K562 (cell line): Measurements from ENCODE around the gene LTA4H. TPM values are rescaled to one million over a fixed set of nuclear protein-coding genes. Genes with fewer than 3 reads are reported as not detected.
A peak's percentile ranks its signal among the peaks of the same experiment; 100 is the strongest.

ENCODE experiments used
- ASH1L ChIP-seq: fragments of 450-650 bp; IDR thresholded peaks from 2 replicates; pipeline ENCODE4 v1.6.1; 2018; ENCODE audit warnings: borderline replicate concordance, mild to moderate bottlenecking, low read depth; ENCODE audit not compliant: partially characterized antibody
- ATF7 ChIP-seq: fragments of 450-650 bp; IDR thresholded peaks from 2 replicates; pipeline ENCODE4 v1.7.1; 2014; ENCODE audit warnings: mild to moderate bottlenecking, moderate library complexity
- CBX1 ChIP-seq: sonication (generic); IDR thresholded peaks from 2 replicates; pipeline ENCODE4 v1.6.1; 2016; ENCODE audit warnings: antibody characterized with exemption, low read depth, mild to moderate bottlenecking
- CTCF ChIP-seq, 3 experiments: IDR thresholded peaks in 2 of 3; conservative IDR thresholded peaks in 1 of 3; 2 replicates each; pipeline ENCODE4 v1.5.1; 2011 to 2012; ENCODE audit warnings: low read length in 3 of 3, mild to moderate bottlenecking in 3 of 3, control low read depth in 2 of 3, improper control_type of control experiment in 1 of 3, inconsistent platforms in 1 of 3, low read depth in 1 of 3, mixed read lengths in 1 of 3, moderate library complexity in 1 of 3; ENCODE audit not compliant: insufficient read depth in 2 of 3
- CUX1 ChIP-seq: fragments of 200-800 bp; sonication (Bioruptor generic); IDR thresholded peaks from 2 replicates; pipeline ENCODE4 v1.6.1; 2016; ENCODE audit warnings: missing genetic modification characterization, missing compliant biosample characterization
- FOXO4 ChIP-seq: fragments of 450-650 bp; formaldehyde crosslinking; IDR thresholded peaks from 2 replicates; pipeline ENCODE4 v1.4.0; 2020; ENCODE audit warnings: mild to moderate bottlenecking, moderate library complexity
- HDAC6 ChIP-seq: IDR thresholded peaks from 2 replicates; pipeline ENCODE4 v1.6.1; 2012; ENCODE audit warnings: low read depth, mild to moderate bottlenecking, control low read depth, inconsistent platforms, low read length, moderate library complexity
- KDM4B ChIP-seq, 2 experiments: fragments of 450-650 bp in 1 of 2; sonication (generic) in 1 of 2; IDR thresholded peaks; 2 replicates each; pipeline ENCODE4 v1.6.1; 2016 to 2017; ENCODE audit warnings: borderline replicate concordance in 2 of 2, antibody characterized with exemption in 1 of 2, low read depth in 1 of 2, mild to moderate bottlenecking in 1 of 2
- MCM3 ChIP-seq: fragments of 450-650 bp; IDR thresholded peaks from 2 replicates; pipeline ENCODE4 v1.6.1; 2016
- MEF2A ChIP-seq: IDR thresholded peaks from 2 replicates; pipeline ENCODE4 v1.6.1; 2011; ENCODE audit warnings: low read depth, mild to moderate bottlenecking, low read length, moderate library complexity; ENCODE audit not compliant: control insufficient read depth
- RFX7 ChIP-seq: fragments of 250-450 bp; sonication (Bioruptor Pico); IDR thresholded peaks from 2 replicates; pipeline ENCODE4 v1.5.1; 2021; ENCODE audit warnings: mild to moderate bottlenecking
- SMARCC2 ChIP-seq: fragments of 450-650 bp; IDR thresholded peaks from 2 replicates; pipeline ENCODE4 v1.6.1; 2017; ENCODE audit warnings: antibody characterized with exemption, moderate library complexity, mild to moderate bottlenecking, low read depth
- TCF7L2 ChIP-seq: fragments of 150-350 bp; IDR thresholded peaks from 2 replicates; pipeline ENCODE4 v1.6.1; 2016; ENCODE audit warnings: low read depth, mild to moderate bottlenecking, low read length, moderate library complexity
- U2AF1 ChIP-seq: fragments of 200-400 bp; formaldehyde crosslinking; optimal IDR thresholded peaks from 2 replicates; pipeline ENCODE3; 2017; ENCODE audit warnings: mild to moderate bottlenecking, low read depth, low read length, moderate library complexity
- ZNF274 ChIP-seq: IDR thresholded peaks from 2 replicates; pipeline ENCODE4 v1.6.1; 2011; ENCODE audit warnings: low read depth, mild to moderate bottlenecking, low read length, moderate library complexity, borderline replicate concordance
- ZNF311 ChIP-seq: fragments of 250-450 bp; sonication (Bioruptor Pico); IDR thresholded peaks from 2 replicates; pipeline ENCODE4 v1.4.0; 2020; ENCODE audit warnings: mild to moderate bottlenecking, moderate library complexity
- ZNF583 ChIP-seq: fragments of 250-450 bp; sonication (Bioruptor Pico); IDR thresholded peaks from 2 replicates; pipeline ENCODE4 v1.4.0; 2020
- polyA plus RNA-seq, 8 experiments: library from polyadenylated mRNA; depleted of rRNA in 4 of 8; stranded (reverse) in 5 of 8; unstranded in 3 of 8; fragments of >200 nt; fragmentation: Nextera tagmentation in 2 of 8; fragmentation: Illumina TruSeq in 1 of 8; extraction: Ambion mirVana in 2 of 8; extraction: Trizol in 1 of 8; gene quantifications; 2 replicates each; pipeline versions ENCODE4 v1.2.1 to v1.2.3, GENCODE V29; 2011 to 2014; ENCODE audit warnings: inconsistent platforms in 1 of 8, missing spikeins in 1 of 8
- total RNA-seq, 7 experiments: library from RNA; depleted of rRNA in 6 of 7; stranded (reverse); fragments of >200 nt in 6 of 7; fragmentation: Illumina TruSeq in 2 of 7; extraction: Trizol in 2 of 7; gene quantifications; 2 replicates each; pipeline versions ENCODE4 v1.2.1 to v1.2.3, GENCODE V29; 2011 to 2021; ENCODE audit warnings: low replicate concordance in 1 of 7

The LTA4H gene
- total and polyA plus RNA-seq, 9 of the 15 experiments (the other 6 are each of a cell fraction or from before 2014, with no cell fraction given): 25.2 to 58.1 (median 40.5) TPM

- TF ChIP-seq CUX1 (no peak), ZNF274 (no peak), FOXO4 (CRISPR knock-in tag) (no peak), CTCF (IDR thresholded peaks at IDR 0.05 in 2 of 3, conservative IDR thresholded peaks at IDR 0.05 in 1 of 3; ENCODE audit: insufficient read depth in 2 of 3, low read depth in 1 of 3, low read length in 3 of 3) (no peak), KDM4B (IDR thresholded peaks at IDR 0.05; ENCODE audit: borderline replicate concordance in 2 of 2, low read depth in 1 of 2) (peak in 1 of 2 experiments; percentile 79; a peak in 1 of 4 replicates), RFX7 (CRISPR knock-in tag) (no peak), ZNF311 (CRISPR knock-in tag) (no peak), HDAC6 (peak; percentile 39; the same call in 1 of the 2 replicates), TCF7L2 (no peak), CBX1 (no peak), ATF7 (peak; percentile 70), ZNF583 (CRISPR knock-in tag) (no peak), SMARCC2 (no peak), MCM3 (no peak), U2AF1 (no peak), MEF2A (no peak), ASH1L (peak; percentile 32)
Observed at GRCh38 chr12:96035283-96036236, at the start of gene LTA4H (continued).
